ENCODE data around the gene LGALS3. TPM values are rescaled to one million over a fixed set of nuclear protein-coding genes. Genes with fewer than 3 reads are reported as not detected.

Gene LGALS3
- total RNA-seq, 4 donors from 2014 or later: 448 to 713 (median 594) TPM

DNA sequence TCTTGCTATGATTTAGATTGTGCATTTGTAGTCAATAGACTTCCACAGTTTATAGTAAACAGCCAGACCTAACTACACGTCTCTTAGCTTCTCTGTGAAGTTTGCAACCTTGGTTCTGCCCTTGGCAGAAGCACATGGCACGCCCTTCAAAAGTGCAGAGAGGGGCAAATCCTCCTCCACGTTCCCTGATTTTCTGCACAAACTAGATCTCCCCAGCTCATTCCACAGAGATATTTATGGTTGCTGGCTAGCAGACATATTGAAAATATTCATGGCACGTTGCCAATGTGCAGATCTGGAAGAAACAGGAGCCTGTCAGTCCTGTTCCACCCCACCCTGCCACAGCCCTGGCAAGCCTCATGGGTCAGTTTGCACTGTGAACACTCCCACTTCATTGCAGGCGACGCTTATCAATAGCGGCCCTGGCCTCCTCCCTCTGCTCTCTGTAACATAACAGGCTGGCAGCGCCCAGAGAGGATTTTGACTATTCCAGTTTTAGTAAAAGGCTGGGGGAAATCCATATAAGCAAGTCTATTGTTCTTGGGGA lies 6.5 kb upstream of the LGALS3 start:
- Histone ChIP-seq H3K4me3 (no peak overlapping the region), H3K9me3 (no peaks in the 10 kb centered on the region), H3K27me3 (no peaks in the 10 kb centered on the region), H3K36me3 (no peaks in the 10 kb centered on the region), H3K4me1 (peaks cover 97% of the 10 kb centered on the region), H3K27ac (peak overlapping the region; percentile 88)
- WGBS: 23% methylated on average over 8 of the region's 8 CpGs
- peak in 1 of 3 donors; percentile 48 for TF ChIP-seq POLR2AphosphoS5 (IDR thresholded peaks at IDR 0.05)
- TF ChIP-seq EP300 (IDR thresholded peaks at IDR 0.05): no peak
- peak; percentile 78 to 88 for DNase-seq (ENCODE audit: low spot score in 2 of 2)

DNA sequence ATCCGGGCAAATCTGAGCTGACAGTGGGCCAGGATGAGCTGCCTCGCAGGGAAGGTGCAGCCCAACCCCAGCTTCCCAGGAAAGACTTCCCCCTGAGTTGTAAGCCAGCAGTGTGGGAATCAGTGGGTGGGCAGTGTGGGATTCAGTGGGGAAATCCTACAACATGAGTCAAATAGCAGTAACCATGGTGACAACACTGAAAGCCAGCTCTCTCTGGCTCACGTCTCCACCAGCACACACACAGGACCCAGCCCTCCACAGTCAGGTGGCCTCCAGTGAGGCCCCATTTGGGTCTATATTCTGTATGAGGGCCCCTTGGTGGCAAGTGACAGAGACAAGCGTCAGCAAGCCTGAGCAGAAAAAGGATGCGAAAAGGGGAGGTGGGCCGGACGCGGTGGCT lies 6.0 kb upstream of the LGALS3 start:
- DNase-seq (ENCODE audit: low spot score in 2 of 2): peak in 1 of 2 donors; percentile 49
- WGBS: 68% methylated on average over 8 of the region's 8 CpGs
- H3K27ac ChIP-seq: peak overlapping the region; percentile 88
- H3K4me3 ChIP-seq: no peak overlapping the region
- H3K9me3 ChIP-seq: no peaks in the 10 kb centered on the region
- TF ChIP-seq, protein P1, sequence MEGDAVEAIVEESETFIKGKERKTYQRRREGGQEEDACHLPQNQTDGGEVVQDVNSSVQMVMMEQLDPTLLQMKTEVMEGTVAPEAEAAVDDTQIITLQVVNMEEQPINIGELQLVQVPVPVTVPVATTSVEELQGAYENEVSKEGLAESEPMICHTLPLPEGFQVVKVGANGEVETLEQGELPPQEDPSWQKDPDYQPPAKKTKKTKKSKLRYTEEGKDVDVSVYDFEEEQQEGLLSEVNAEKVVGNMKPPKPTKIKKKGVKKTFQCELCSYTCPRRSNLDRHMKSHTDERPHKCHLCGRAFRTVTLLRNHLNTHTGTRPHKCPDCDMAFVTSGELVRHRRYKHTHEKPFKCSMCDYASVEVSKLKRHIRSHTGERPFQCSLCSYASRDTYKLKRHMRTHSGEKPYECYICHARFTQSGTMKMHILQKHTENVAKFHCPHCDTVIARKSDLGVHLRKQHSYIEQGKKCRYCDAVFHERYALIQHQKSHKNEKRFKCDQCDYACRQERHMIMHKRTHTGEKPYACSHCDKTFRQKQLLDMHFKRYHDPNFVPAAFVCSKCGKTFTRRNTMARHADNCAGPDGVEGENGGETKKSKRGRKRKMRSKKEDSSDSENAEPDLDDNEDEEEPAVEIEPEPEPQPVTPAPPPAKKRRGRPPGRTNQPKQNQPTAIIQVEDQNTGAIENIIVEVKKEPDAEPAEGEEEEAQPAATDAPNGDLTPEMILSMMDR (IDR thresholded peaks at IDR 0.05): no peak
- TF ChIP-seq POLR2A (IDR thresholded peaks at IDR 0.05): no peak
- TF ChIP-seq POLR2AphosphoS5 (IDR thresholded peaks at IDR 0.05): no peak
- TF ChIP-seq EP300 (IDR thresholded peaks at IDR 0.05): no peak
- no peaks in the 10 kb centered on the region for H3K36me3 ChIP-seq
- no peaks in the 10 kb centered on the region for H3K27me3 ChIP-seq
- peaks cover 95% of the 10 kb centered on the region for H3K4me1 ChIP-seq

DNA sequence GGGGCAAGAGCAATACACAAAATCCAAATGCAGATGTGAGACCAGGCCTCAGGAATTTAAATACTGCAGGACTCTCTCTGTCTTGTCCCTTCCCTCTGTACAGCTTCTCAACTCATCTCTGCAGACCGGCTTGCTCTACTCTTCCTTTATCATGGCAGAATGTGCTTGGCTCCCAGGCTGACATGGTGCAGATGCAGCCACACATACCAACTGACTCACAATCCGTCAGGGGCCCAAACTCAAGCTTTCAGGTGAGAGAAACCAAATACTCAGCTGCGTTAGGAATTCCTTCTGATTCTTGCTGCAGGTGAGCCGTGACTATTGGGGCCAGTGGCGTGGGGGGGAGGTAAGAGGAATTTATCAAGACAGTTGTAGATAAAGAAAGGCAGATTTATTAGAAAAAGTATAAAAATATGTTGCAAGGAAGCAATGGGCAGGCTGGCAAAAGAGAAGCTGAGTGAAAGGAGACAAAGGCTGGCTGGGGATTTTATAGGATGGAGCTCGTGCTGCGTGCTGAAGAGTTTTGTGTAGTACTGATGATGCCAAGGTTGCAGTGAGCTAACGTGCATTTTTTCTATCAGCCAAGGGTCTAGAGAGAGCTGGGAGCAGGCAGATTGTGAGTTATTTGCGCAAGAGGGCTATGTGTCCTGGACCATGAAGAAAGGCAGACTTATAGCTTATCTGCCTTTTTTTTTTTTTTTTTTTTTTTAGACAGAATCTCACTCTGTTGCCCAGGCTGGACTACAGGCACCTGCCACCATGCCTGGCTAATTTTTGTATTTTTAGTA lies 5.0 kb upstream of the LGALS3 start:
- peak in 1 of 2 donors; percentile 21 for DNase-seq (ENCODE audit: low spot score in 2 of 2)

DNA sequence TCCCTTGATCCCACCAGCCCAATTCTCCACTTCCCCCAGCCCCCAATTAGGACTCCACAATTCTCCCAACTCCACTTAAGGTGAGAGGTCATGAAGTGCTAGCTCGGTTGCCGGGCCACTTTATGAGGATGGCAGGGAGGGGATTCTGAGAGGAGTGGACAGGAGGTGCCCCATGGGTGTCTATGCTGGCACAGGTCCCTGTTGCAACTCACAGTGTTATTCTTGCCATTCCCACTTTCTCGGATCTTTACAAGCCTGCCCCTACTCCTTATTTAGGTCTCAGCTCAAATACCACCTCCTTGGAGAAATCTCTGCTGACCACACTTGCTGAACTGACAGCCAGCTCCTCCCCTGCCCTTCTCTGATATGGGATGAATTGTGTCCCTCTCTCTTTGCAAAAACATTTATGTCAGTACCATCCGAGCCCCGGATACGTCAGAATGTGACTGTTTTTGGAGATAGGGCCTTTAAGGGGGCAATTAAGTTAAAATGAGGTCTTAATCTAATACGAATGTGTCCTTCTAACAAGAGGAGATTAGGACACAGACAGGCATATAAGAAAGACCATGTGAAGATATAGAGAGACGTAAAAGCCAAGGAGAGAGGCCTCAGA lies 4.2 kb upstream of the LGALS3 start:
- TF ChIP-seq EP300 (IDR thresholded peaks at IDR 0.05) (no peak), POLR2AphosphoS5 (IDR thresholded peaks at IDR 0.05) (no peak)
- no peaks in the 10 kb centered on the region for H3K36me3 ChIP-seq
- no peak overlapping the region for H3K4me3 ChIP-seq
- peak overlapping the region; percentile 42 for H3K27ac ChIP-seq
- peaks cover 86% of the 10 kb centered on the region for H3K4me1 ChIP-seq
- H3K27me3 ChIP-seq: no peaks in the 10 kb centered on the region
- 93% methylated on average over 8 of the region's 8 CpGs for WGBS
- DNase-seq (ENCODE audit: low spot score in 2 of 2): no peak
- H3K9me3 ChIP-seq: no peaks in the 10 kb centered on the region

More for the DNA sequence above, 5.0 kb upstream of the LGALS3 start:
- Histone ChIP-seq H3K4me1 (peaks cover 95% of the 10 kb centered on the region), H3K4me3 (no peak overlapping the region), H3K27me3 (no peaks in the 10 kb centered on the region), H3K27ac (peak overlapping the region; percentile 20), H3K36me3 (no peaks in the 10 kb centered on the region), H3K9me3 (no peaks in the 10 kb centered on the region)
- TF ChIP-seq, protein P1 (IDR thresholded peaks at IDR 0.05): no peak
- TF ChIP-seq EP300 (IDR thresholded peaks at IDR 0.05): no peak
- TF ChIP-seq POLR2A (IDR thresholded peaks at IDR 0.05): no peak
- TF ChIP-seq POLR2AphosphoS5 (IDR thresholded peaks at IDR 0.05): no peak
- 89% methylated on average over 9 of the region's 9 CpGs for WGBS

DNA sequence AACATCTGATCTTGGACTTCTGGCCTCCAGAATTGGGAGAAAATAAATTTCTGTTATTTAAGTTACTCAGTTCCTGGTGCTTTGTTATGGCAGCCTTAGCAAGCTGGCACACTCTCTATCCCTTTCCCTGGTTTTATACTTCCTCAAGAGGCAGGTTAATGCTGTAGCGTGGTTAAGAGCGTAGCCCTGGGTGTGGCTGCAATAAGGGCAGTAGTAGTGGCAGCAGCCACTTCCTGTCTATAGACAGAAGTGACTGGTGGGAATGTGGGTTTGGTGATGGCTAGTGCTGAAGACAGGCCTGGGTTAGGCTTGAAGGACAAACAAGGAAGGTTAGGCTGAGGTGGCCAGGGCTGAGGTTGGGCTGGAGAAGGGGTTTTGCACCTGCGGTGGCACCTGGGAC lies 3.6 kb upstream of the LGALS3 start:
- Histone ChIP-seq H3K36me3 (no peaks in the 10 kb centered on the region), H3K4me3 (no peak overlapping the region), H3K27me3 (no peaks in the 10 kb centered on the region), H3K9me3 (no peaks in the 10 kb centered on the region), H3K27ac (peak overlapping the region; percentile 42), H3K4me1 (peaks cover 81% of the 10 kb centered on the region)
- DNase-seq (ENCODE audit: low spot score in 2 of 2): no peak
- TF ChIP-seq, protein P1 (IDR thresholded peaks at IDR 0.05): no peak
- TF ChIP-seq POLR2AphosphoS5 (IDR thresholded peaks at IDR 0.05): no peak
- no peak for TF ChIP-seq EP300 (IDR thresholded peaks at IDR 0.05)
- no peak for TF ChIP-seq POLR2A (IDR thresholded peaks at IDR 0.05)
- WGBS: 64% methylated on average over 3 of the region's 3 CpGs

DNA sequence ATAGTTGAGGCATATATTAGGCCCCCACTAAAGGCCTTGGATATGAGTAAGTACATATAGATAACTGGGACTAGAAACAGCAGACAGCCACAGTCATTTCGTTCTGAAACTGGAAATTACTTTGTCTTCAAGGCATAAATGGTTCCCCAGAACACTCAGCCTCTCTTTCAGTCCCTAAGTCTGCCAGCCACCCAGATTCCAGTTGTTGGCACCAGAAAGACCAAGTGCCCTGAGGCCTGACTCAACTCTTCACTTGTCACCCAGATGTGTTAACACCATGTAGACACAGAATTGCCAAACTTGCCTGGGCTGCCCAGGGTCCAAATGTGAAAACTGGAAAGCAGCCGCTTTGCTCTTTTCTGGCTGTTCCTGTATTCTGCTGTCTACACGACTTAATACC lies 3.0 kb upstream of the LGALS3 start:
- Histone ChIP-seq H3K27ac (peak overlapping the region; percentile 100), H3K36me3 (no peaks in the 10 kb centered on the region), H3K4me3 (no peak overlapping the region), H3K27me3 (no peaks in the 10 kb centered on the region), H3K9me3 (no peaks in the 10 kb centered on the region), H3K4me1 (peaks cover 79% of the 10 kb centered on the region)
- TF ChIP-seq POLR2AphosphoS5 (IDR thresholded peaks at IDR 0.05): no peak
- no peak for DNase-seq (ENCODE audit: low spot score in 2 of 2)
- 59% methylated on average over 3 of the region's 3 CpGs for WGBS
